ENCODE results near the gene TSPYL1.

DNA sequence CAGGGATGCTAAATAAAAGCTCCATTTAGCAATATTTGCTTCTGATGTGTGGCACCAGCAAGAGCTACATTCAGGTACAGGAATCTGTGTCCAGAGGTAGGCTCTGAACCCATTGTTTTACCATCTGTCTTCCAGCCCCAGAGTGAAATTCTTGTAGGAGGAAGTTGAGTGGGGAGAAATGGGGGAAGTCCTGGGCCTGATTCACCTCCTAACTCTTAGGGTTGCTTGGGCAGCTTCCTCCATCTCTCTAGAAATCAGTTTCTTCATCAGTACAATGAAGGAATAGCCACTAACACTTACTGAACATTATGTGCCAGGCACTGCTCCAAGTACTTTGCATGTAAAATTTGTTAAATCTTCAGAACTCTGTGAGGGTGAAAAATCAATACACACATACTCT lies 35.1 kb upstream of the TSPYL1 start:
- TF ChIP-seq BHLHE40 (IDR thresholded peaks at IDR 0.05; ENCODE audit: borderline replicate concordance) (no peak), FOXM1 (IDR thresholded peaks at IDR 0.05; ENCODE audit: borderline replicate concordance) (no peak), ELF4 (IDR thresholded peaks at IDR 0.05) (no peak), HDGF (IDR thresholded peaks at IDR 0.05; ENCODE audit: borderline replicate concordance) (no peak), ZNF384 (IDR thresholded peaks at IDR 0.05) (no peak)

Measured in HEK293T (cell line).